ENCODE measurements around the gene NCL. TPM values are rescaled to one million over a fixed set of nuclear protein-coding genes. Genes with fewer than 3 reads are reported as not detected.

The NCL gene
- polyA plus RNA-seq, 1 of the 3 experiments (the other 2 are of a cell fraction), result 256 TPM

DNA sequence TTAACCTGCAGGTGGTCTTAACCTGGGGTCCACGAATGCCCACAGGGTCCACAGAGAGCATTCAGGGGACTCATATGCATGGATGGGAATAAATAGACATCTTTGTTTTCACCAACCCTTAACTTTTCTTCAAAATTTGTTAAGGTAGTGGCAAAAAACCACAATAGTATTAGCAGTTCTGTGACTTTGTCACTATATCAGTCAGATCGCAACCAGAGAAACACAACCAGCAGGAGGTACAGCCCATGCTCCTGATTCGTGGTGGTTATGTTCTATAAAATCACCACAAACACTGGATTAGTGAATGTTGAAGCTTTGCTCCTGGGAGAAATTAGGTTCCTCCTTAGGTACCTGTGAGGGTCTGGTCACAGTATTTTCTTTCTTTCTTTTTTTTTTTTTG lies 37.2 kb downstream of the NCL start:
- H3K79me2 ChIP-seq (ENCODE audit: insufficient read depth), result no peaks in the 10 kb centered on the region
- no peak overlapping the region for H2AFZ ChIP-seq (ENCODE audit: low read depth)
- no peak overlapping the region for H3K9ac ChIP-seq
- H3K4me3 ChIP-seq (ENCODE audit: low read depth in 2 of 2, low read length in 1 of 2), result no peak overlapping the region
- no peak for TF ChIP-seq IRF3 (IDR thresholded peaks at IDR 0.05; ENCODE audit: low read depth, low read length)
- no peak for TF ChIP-seq CHD2 (IDR thresholded peaks at IDR 0.05; ENCODE audit: low read length, partially characterized antibody)
- no peak for TF ChIP-seq RXRA (IDR thresholded peaks at IDR 0.05; ENCODE audit: borderline replicate concordance, low read depth)
- no peak for TF ChIP-seq RFX5 (IDR thresholded peaks at IDR 0.05; ENCODE audit: low read length)
- no peak for TF ChIP-seq FOSL2 (IDR thresholded peaks at IDR 0.05; ENCODE audit: borderline replicate concordance, low read depth)
- no peak for TF ChIP-seq POLR2AphosphoS5 (IDR thresholded peaks at IDR 0.05; ENCODE audit: low read depth, low read length)
- TF ChIP-seq, protein P1, sequence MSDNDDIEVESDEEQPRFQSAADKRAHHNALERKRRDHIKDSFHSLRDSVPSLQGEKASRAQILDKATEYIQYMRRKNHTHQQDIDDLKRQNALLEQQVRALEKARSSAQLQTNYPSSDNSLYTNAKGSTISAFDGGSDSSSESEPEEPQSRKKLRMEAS (IDR thresholded peaks at IDR 0.05; ENCODE audit: low read depth), result no peak
- no peak for TF ChIP-seq GABPA (IDR thresholded peaks at IDR 0.05; ENCODE audit: low read depth)
- TF ChIP-seq REST (IDR thresholded peaks at IDR 0.05; ENCODE audit: low read depth, low read length), result no peak
- TF ChIP-seq, protein P2, sequence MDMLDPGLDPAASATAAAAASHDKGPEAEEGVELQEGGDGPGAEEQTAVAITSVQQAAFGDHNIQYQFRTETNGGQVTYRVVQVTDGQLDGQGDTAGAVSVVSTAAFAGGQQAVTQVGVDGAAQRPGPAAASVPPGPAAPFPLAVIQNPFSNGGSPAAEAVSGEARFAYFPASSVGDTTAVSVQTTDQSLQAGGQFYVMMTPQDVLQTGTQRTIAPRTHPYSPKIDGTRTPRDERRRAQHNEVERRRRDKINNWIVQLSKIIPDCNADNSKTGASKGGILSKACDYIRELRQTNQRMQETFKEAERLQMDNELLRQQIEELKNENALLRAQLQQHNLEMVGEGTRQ (IDR thresholded peaks at IDR 0.05; ENCODE audit: borderline replicate concordance, low read depth, low read length), result no peak
- TF ChIP-seq NRF1 (IDR thresholded peaks at IDR 0.05; ENCODE audit: low read depth, low read length), result no peak
- TF ChIP-seq ZBTB33 (IDR thresholded peaks at IDR 0.05; ENCODE audit: borderline replicate concordance, low read depth), result no peak
- no peak for TF ChIP-seq RAD21 (IDR thresholded peaks at IDR 0.05; ENCODE audit: low read length)
- no peak for TF ChIP-seq MXI1 (IDR thresholded peaks at IDR 0.05; ENCODE audit: low read depth, low read length)
- no peaks in the 10 kb centered on the region for H3K9me2 ChIP-seq
- no peak overlapping the region for H3K27ac ChIP-seq (ENCODE audit: low read depth in 2 of 2, low read length in 1 of 2)
- no peaks in the 10 kb centered on the region for H4K20me1 ChIP-seq (ENCODE audit: insufficient read depth)
- no peaks in the 10 kb centered on the region for H3F3A ChIP-seq (replicated peaks; ENCODE audit: insufficient read depth)
- POLR2A ChIA-PET, result no interaction called here
- no peak for DNase-seq
- no peaks in the 10 kb centered on the region for H3K27me3 ChIP-seq (ENCODE audit: insufficient read depth)
- H3K4me1 ChIP-seq (ENCODE audit: control insufficient read depth in 1 of 2, insufficient read depth in 2 of 2, low read depth in 1 of 2, low read length in 1 of 2), result no peaks in the 10 kb centered on the region
- CTCF ChIA-PET, result interaction anchor here (1.2 to 1.6 kb wide), 3 partner anchors 15 to 130 kb away, joined by 3 to 5 read pairs (median 4); no protein-coding TSS in a partner anchor
- H3K4me2 ChIP-seq, result no peak overlapping the region
- 48% methylated on average over 3 of the region's 3 CpGs for WGBS (ENCODE audit: low lambda C conversion rate)
- no peaks in the 10 kb centered on the region for H3K36me3 ChIP-seq (replicated peaks in 1 of 2; ENCODE audit: control insufficient read depth in 1 of 2, insufficient read depth in 2 of 2, low read length in 1 of 2)
- no peaks in the 10 kb centered on the region for H3K9me3 ChIP-seq
